WI38 (cell line): ENCODE measurements around the gene ULK4.

Experiments
- H3K4me3 ChIP-seq: 2 replicates; pipeline ENCODE4 v1.5.1; 2011; ENCODE audit warnings: low read depth, mild to moderate bottlenecking, control low read depth, low read length
- TF ChIP-seq, protein P1 (sequence below): IDR thresholded peaks from 2 replicates; pipeline ENCODE4 v1.5.1; 2012; ENCODE audit warnings: low read depth, mild to moderate bottlenecking, control low read depth, low read length

The ULK4 gene

DNA sequence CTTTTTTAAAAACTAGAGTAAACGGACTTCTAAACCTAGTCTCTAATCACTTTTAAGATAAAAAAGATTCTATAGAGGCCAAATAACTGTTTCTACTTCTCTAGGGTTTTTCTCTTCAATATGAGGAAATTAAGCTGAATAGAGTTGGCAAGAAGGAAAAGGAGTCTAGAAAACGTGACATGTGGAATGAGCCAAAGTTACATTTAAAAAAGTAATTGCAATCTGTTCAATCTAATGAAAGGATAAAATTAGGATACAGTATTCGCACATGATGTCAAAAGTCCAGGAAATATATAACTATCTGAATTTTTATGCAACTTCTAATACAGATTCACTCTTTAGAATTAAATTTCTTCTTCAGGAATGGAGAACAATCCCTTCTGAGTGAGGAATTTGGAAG, 300.1 kb downstream of the ULK4 start:
- TF ChIP-seq, protein P1, sequence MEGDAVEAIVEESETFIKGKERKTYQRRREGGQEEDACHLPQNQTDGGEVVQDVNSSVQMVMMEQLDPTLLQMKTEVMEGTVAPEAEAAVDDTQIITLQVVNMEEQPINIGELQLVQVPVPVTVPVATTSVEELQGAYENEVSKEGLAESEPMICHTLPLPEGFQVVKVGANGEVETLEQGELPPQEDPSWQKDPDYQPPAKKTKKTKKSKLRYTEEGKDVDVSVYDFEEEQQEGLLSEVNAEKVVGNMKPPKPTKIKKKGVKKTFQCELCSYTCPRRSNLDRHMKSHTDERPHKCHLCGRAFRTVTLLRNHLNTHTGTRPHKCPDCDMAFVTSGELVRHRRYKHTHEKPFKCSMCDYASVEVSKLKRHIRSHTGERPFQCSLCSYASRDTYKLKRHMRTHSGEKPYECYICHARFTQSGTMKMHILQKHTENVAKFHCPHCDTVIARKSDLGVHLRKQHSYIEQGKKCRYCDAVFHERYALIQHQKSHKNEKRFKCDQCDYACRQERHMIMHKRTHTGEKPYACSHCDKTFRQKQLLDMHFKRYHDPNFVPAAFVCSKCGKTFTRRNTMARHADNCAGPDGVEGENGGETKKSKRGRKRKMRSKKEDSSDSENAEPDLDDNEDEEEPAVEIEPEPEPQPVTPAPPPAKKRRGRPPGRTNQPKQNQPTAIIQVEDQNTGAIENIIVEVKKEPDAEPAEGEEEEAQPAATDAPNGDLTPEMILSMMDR: no peak
- H3K4me3 ChIP-seq: no peak overlapping the region

DNA sequence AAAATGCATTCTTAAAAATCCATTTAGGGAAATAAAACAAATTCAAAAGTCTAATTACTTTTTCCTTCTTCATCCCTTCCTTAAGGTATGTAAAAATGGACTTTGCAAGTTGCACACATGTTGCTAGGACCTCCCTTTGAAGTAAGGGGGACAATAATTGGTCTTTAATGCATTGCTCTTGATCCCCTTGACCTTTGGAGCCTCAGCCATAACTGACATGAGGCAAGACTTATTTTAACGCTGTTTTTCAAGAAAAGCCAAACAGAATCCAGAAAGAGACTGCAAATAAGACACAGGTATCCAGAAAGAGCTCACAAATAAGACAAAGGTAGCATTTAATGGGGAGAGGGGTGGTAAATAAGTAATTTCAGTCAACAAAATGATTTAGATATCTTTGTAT, 301.4 kb downstream of the ULK4 start:
- H3K4me3 ChIP-seq: no peak overlapping the region
- TF ChIP-seq, protein P1: no peak

DNA sequence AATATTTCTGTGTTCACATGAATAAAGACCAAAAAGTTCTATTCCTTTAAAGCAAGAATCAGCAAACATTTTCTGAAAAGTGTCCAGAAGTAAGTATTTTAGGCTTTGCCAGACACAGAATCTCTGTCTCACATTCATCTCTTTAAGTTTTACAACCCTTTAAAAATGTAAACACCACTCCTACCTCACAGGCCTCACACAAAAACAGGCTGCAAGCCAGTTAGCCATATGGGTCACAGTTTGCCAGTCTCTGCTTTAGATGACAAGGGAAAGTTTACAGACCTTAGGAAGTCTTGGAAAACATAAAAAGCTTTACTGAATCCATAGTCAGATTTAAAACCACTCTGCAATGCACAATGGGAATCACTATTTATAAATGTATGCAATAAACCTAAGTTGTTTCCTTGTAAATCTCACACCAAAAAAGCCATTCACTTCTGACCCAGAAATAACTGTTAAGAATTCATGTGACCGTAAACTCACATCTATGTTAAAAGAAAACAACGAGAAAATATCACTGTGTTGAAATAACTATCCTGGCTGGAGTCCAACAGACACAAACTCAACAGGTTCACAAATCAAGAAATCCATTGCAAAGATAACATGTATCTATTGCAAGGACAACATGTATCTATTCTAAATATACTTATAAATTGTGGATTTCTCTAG, 308.2 kb downstream of the ULK4 start:
- no peak overlapping the region for H3K4me3 ChIP-seq
- TF ChIP-seq, protein P1: no peak

DNA sequence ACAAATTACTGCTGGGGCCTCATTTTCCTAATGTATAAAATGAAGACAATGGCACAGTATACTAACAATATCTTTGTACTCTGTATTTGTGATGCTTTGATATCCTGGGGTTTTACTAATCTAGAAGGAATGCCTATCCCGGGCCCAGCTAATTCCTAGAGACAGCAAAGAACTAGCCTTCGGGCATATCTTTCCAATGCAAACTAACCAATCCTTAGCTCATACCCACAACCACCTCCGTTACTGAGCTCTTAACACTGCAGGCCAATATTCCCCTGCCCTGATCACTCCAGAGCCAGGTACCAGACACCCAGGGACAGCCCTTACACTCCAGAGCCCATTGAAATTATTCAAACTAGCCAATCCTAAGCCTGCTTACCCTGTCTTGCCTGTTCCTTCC, 309.0 kb downstream of the ULK4 start:
- no peak overlapping the region for H3K4me3 ChIP-seq
- TF ChIP-seq, protein P1: no peak

DNA sequence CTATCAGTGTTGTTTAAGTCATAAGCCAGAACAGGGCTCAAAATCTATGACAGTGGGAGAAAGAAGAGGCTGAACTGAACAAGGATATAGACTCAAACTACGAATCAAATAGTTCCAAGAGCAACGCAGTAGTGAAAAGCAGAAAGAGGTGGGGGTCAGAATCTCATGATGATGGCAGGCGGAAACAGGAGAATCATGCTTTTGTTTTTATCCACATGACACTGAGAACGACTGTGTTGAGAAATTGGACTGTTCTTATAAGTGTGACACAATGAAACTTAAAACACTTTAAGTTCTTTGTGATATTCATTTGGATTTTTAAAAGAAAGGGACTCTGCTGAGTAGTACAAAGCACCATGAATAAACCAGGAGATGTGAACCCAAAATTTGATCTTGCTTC, 309.4 kb downstream of the ULK4 start:
- H3K4me3 ChIP-seq: no peak overlapping the region
- TF ChIP-seq, protein P1: no peak

DNA sequence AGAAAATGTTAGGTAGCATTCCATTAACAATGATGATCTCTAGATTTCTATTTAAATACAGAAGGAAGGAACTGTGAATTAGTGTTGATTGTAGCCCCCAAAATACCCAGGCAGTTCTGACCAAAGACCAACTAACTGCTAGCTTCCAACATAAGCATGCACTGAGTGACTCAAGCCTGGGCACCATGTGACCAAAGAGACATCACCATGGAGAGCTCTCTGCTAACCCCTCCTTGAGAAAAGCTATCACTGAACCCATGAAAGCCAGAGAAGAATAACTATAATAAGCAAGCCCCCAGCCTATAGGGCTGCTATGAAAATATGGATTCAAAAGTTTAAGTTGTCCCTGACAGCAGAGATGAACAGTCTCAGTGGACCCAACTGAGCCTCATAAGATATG, 310.2 kb downstream of the ULK4 start:
- H3K4me3 ChIP-seq: no peak overlapping the region
- TF ChIP-seq, protein P1: no peak

DNA sequence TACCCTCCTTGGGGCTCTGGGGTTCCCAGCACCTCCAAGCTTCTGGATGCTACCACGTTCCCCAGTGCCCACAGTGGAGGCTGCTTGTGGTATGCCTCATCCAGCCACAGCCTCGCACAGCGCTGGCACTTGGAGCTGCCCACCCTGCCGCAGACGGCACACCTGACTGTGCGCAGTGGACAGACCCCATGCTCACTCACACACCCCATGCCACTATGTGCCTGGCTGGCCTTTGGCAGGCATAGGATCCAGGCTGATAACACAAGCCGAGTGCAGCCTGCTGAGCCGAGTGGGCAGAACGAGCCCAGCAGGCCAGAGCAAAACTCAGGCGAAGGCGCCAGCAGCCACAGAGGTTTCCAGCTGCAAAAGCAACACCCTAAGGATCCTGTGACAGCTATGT, 311.5 kb downstream of the ULK4 start:
- TF ChIP-seq, protein P1: no peak
- no peak overlapping the region for H3K4me3 ChIP-seq
